HepG2 (cell line): Measurements from ENCODE around the gene SLC23A2. TPM values are rescaled to one million over a fixed set of nuclear protein-coding genes. Genes with fewer than 3 reads are reported as not detected.

Experiments used
- FOXP4 ChIP-seq: sonication (generic); formaldehyde crosslinking; IDR thresholded peaks from 2 replicates; pipeline ENCODE4 v1.4.0; 2020; ENCODE audit warnings: missing genetic modification reagents
- GATAD2A ChIP-seq: IDR thresholded peaks from 2 replicates; pipeline ENCODE4 v1.6.1; 2016
- ISX ChIP-seq: sonication (generic); formaldehyde crosslinking; conservative IDR thresholded peaks from 2 replicates; pipeline ENCODE4 v1.5.0; 2020; ENCODE audit warnings: missing genetic modification reagents
- KMT2A ChIP-seq: sonication (generic); formaldehyde crosslinking; IDR thresholded peaks from 2 replicates; pipeline ENCODE4 v1.4.0; 2020; ENCODE audit warnings: missing genetic modification reagents
- MYPOP ChIP-seq: sonication (generic); formaldehyde crosslinking; IDR thresholded peaks from 2 replicates; pipeline ENCODE4 v1.8.1; 2023; ENCODE audit warnings: mild to moderate bottlenecking, moderate library complexity, missing genetic modification reagents
- POLR2AphosphoS2 ChIP-seq: IDR thresholded peaks from 2 replicates; pipeline ENCODE4 v1.6.1; 2011; ENCODE audit warnings: low read depth, low read length, improper control_type of control experiment
- SAFB2 ChIP-seq: sonication (generic); formaldehyde crosslinking; IDR thresholded peaks from 2 replicates; pipeline ENCODE4 v1.5.1; 2020; ENCODE audit warnings: missing genetic modification reagents, low read depth, mild to moderate bottlenecking, borderline replicate concordance
- SOX13 ChIP-seq, 3 experiments: fragments of 450-650 bp in 1 of 3; sonication (generic) in 1 of 3; formaldehyde crosslinking in 1 of 3; IDR thresholded peaks in 2 of 3; conservative IDR thresholded peaks in 1 of 3; 2 replicates each; pipeline versions ENCODE4 v1.5.0 to v1.6.1; 2016 to 2020; ENCODE audit warnings: antibody characterized with exemption in 1 of 3, mild to moderate bottlenecking in 1 of 3, missing compliant biosample characterization in 1 of 3, missing genetic modification reagents in 1 of 3, moderate library complexity in 1 of 3
- SRY ChIP-seq: sonication (generic); formaldehyde crosslinking; IDR thresholded peaks from 2 replicates; pipeline ENCODE4 v1.8.0; 2022; ENCODE audit warnings: mild to moderate bottlenecking, missing genetic modification reagents
- TRIM24 ChIP-seq: sonication (generic); formaldehyde crosslinking; IDR thresholded peaks from 2 replicates; pipeline ENCODE4 v1.8.0; 2022; ENCODE audit warnings: mild to moderate bottlenecking, missing genetic modification reagents
- ZFP36L2 ChIP-seq: sonication (generic); formaldehyde crosslinking; IDR thresholded peaks from 2 replicates; pipeline ENCODE4 v1.4.0; 2020; ENCODE audit warnings: missing genetic modification reagents
- ZNF17 ChIP-seq: sonication (generic); formaldehyde crosslinking; IDR thresholded peaks from 2 replicates; pipeline ENCODE4 v1.5.0; 2020; ENCODE audit warnings: mild to moderate bottlenecking, missing genetic modification reagents
- ZNF550 ChIP-seq: sonication (generic); formaldehyde crosslinking; IDR thresholded peaks from 2 replicates; pipeline ENCODE4 v1.4.0; 2020; ENCODE audit warnings: mild to moderate bottlenecking, missing genetic modification reagents, borderline replicate concordance
- ZNF747 ChIP-seq: sonication (generic); formaldehyde crosslinking; IDR thresholded peaks from 2 replicates; pipeline ENCODE4 v1.8.1; 2023; ENCODE audit warnings: missing genetic modification reagents, mild to moderate bottlenecking, borderline replicate concordance
- ZNF777 ChIP-seq: sonication (generic); formaldehyde crosslinking; IDR thresholded peaks from 2 replicates; pipeline ENCODE4 v1.4.0; 2020; ENCODE audit warnings: missing genetic modification reagents
- ZSCAN31 ChIP-seq: sonication (generic); formaldehyde crosslinking; IDR thresholded peaks from 2 replicates; pipeline ENCODE4 v1.5.0; 2020; ENCODE audit warnings: low read depth, mild to moderate bottlenecking, missing genetic modification reagents
- polyA plus RNA-seq, 8 experiments: library from polyadenylated mRNA; depleted of rRNA in 3 of 8; stranded (reverse) in 7 of 8; unstranded in 1 of 8; fragments of >200 nt; fragmentation: Illumina TruSeq in 4 of 8; extraction: Trizol in 4 of 8; gene quantifications; 2 replicates each; pipeline versions ENCODE4 v1.2.1 to v1.2.3, GENCODE V29; 2011 to 2016; ENCODE audit warnings: low read depth in 4 of 8, missing spikeins in 1 of 8, mixed read lengths in 1 of 8; ENCODE audit not compliant: insufficient read depth in 1 of 8
- total RNA-seq, 5 experiments: library from RNA; depleted of rRNA; stranded (reverse); fragments of >200 nt; fragmentation: Illumina TruSeq; extraction: Trizol; gene quantifications; 2 replicates each; pipeline ENCODE4 v1.2.3, GENCODE V29; 2016; ENCODE audit warnings: low read depth in 1 of 5
- TF ChIP-seq, protein P1 (sequence below): sonication (generic); formaldehyde crosslinking; IDR thresholded peaks from 2 replicates; pipeline ENCODE4 v1.4.0; 2020; ENCODE audit warnings: missing genetic modification reagents

The SLC23A2 gene
- total and polyA plus RNA-seq, 2 of the 13 experiments (the other 11 are each of a cell fraction or from before 2014, with no cell fraction given): 42.2 to 51.2 TPM

DNA sequence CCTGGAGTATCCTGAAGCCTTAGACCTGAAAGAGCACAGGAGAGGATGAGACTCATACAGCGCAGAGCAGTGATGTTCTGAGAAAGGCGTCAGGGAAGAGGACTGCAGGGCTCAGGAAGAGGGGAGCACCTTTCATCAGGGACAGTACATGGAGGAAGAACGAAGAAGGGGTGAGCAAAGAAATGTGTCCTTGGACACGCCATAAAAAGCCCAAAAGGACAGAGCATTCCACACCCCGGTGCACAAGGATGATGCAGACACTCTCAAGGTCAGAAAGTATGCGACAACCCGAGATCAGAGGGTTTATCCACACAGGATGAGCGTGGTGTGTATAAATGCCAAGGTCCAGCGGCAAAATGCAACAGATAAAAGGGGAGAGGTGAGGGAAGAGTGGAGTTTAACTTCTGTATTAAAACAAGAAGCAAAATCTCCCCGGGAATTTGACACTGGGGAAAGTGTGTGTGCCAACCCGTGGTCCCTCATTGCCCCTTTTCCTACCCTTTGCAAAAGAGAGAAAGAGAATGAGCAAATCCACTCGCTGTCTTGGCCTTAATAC is 64.4 kb downstream of the SLC23A2 start (continued):
- TF ChIP-seq TRIM24 (CRISPR knock-in tag) (peak; percentile 21; the same call in 1 of the 2 replicates), MYPOP (CRISPR knock-in tag) (no peak), FOXP4 (CRISPR knock-in tag) (peak; percentile 94), KMT2A (CRISPR knock-in tag) (no peak), ISX (no peak), ZFP36L2 (CRISPR knock-in tag) (no peak), POLR2AphosphoS2 (no peak), ZNF17 (CRISPR knock-in tag) (no peak), GATAD2A (CRISPR knock-in tag) (peak; percentile 96), SAFB2 (CRISPR knock-in tag) (no peak), ZNF777 (CRISPR knock-in tag) (no peak), SOX13 (IDR thresholded peaks at IDR 0.05) (peak; percentile 31; the same call in 1 of the 2 replicates), SOX13 (CRISPR knock-in tag; conservative IDR thresholded peaks at IDR 0.05 in 1 of 2, IDR thresholded peaks at IDR 0.05 in 1 of 2) (peak in 1 of 2 experiments; percentile 84; a peak in 2 of 4 replicates), SRY (CRISPR knock-in tag) (peak; percentile 39; the same call in 1 of the 2 replicates), ZNF550 (CRISPR knock-in tag) (no peak), ZNF747 (peak; percentile 62), ZSCAN31 (CRISPR knock-in tag) (no peak)
- TF ChIP-seq, protein P1, sequence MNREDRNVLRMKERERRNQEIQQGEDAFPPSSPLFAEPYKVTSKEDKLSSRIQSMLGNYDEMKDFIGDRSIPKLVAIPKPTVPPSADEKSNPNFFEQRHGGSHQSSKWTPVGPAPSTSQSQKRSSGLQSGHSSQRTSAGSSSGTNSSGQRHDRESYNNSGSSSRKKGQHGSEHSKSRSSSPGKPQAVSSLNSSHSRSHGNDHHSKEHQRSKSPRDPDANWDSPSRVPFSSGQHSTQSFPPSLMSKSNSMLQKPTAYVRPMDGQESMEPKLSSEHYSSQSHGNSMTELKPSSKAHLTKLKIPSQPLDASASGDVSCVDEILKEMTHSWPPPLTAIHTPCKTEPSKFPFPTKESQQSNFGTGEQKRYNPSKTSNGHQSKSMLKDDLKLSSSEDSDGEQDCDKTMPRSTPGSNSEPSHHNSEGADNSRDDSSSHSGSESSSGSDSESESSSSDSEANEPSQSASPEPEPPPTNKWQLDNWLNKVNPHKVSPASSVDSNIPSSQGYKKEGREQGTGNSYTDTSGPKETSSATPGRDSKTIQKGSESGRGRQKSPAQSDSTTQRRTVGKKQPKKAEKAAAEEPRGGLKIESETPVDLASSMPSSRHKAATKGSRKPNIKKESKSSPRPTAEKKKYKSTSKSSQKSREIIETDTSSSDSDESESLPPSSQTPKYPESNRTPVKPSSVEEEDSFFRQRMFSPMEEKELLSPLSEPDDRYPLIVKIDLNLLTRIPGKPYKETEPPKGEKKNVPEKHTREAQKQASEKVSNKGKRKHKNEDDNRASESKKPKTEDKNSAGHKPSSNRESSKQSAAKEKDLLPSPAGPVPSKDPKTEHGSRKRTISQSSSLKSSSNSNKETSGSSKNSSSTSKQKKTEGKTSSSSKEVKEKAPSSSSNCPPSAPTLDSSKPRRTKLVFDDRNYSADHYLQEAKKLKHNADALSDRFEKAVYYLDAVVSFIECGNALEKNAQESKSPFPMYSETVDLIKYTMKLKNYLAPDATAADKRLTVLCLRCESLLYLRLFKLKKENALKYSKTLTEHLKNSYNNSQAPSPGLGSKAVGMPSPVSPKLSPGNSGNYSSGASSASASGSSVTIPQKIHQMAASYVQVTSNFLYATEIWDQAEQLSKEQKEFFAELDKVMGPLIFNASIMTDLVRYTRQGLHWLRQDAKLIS: no peak
